Activated CD8-positive, alpha-beta memory T cell treated with anti-CD3 and anti-CD28 coated beads for 36 hours (primary cell): Measurements from ENCODE around the gene GALNT2. TPM values are rescaled to one million over a fixed set of nuclear protein-coding genes. Genes with fewer than 3 reads are reported as not detected.

Experiments used
- CTCF ChIA-PET: fragments of 350-600 bp; sonication (Branson Sonifier 250); formaldehyde crosslinking; loops from one replicate; lab custom pipeline; 2021; ENCODE audit warnings: antibody characterized with exemption; lab: Charles Lee
- POLR2A ChIA-PET: fragments of 350-600 bp; sonication (Branson Sonifier 250); formaldehyde crosslinking; loops from one replicate; lab custom pipeline; 2021; ENCODE audit warnings: antibody characterized with exemption; lab: Charles Lee
- total RNA-seq, 2 experiments: library from RNA; stranded (reverse); gene quantifications; one replicate each; pipeline ENCODE4 v1.2.3, GENCODE V29; 2021

Gene GALNT2
- total RNA-seq, 2 experiments from 2014 or later: 66.2 to 70.1 TPM

DNA sequence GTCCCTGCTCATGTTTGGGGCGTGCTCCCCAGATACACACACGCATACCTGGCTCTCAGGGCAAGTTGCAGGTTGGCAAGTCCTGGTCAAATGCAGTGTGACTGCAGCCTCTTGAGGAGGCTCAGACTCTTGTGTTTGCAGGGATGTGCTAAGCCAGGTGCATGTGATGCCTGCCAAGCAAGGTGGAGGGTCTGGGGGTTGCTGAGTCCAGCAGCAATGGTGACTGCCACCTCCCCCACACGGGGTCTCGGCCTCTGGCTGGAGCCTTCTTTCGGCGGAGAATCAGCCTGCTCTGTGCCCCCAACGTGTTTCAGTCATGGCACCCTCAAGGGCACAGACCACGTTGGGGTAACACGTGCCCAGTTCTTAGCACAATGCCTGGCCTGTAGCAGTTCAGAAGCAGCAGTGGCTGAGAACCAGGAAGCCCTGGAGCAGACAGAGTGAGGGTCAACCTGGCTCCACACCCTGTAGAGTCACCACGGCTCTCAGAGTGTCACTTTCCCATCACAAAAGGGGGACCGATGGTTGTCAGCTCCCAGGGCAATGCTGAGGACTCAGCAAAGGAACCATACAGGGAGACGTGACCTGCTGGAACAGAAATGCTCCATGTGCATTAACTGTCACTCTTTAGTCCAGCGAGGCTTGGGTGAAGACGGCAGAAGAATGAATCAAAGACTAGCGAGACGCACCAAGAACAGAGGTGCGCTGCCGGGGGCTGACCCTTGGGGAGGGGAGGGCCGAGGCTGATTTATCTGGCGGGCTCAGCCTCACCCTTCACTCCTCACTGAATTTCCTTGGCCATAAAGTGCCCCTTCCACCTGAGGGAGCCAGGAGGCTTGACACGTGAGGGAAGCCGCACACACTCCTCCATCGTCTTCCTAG lies 250.1 kb downstream of the GALNT2 start:
- CTCF ChIA-PET: interaction anchor here (1.2 kb wide), 1 partner anchor 27 kb away, joined by 4 read pairs; no protein-coding TSS in a partner anchor
- POLR2A ChIA-PET: no interaction called here

DNA sequence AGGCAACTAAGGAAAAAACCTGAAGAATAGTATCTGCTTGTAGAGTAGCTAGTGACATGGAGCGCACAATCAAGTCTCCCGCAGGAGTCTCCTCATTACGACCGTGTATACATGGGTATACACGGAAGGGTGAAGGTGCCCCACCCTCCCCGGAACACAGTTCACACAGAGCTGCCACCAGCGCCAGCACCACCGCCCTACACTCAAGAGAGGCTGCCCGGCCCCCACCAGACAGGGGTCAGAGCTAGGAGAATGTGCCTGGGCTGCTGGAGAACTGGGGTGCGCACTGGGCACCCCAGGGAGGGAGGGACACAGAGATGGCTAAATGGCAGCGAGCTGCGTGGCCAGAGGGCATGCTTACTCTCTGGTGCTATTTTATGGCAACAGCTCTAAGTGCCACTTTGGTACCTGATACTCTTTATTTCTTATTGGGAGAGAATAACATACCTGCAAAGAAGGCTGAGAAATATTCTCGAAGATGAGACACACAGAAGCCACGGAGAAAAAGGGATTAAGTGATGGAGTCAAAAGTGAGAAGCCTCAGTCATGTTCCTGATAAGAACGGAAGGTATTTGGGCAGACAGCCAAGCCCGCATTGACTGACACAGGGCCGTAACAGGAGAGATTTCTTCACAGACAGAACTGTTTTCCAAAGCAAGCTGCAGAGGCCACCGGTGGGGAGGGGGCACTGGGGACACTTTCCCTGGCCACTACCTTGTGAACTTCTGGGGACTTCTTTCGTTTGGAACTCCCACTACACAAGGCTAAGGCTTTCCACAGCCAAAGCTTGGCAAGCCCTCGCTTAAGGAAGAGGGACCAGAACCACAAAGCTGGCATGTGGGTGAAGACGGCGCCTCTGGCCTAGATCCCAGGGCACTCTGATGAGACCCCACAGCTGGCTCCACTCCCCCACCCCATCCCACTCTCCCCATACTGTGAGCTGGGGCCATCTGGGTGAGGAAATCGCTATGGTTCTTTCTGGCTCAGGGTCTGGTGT lies 251.1 kb downstream of the GALNT2 start:
- ChIA-PET CTCF (interaction anchor here (1.2 kb wide), 1 partner anchor 26 kb away, joined by 4 read pairs; no protein-coding TSS in a partner anchor), POLR2A (no interaction called here)

DNA sequence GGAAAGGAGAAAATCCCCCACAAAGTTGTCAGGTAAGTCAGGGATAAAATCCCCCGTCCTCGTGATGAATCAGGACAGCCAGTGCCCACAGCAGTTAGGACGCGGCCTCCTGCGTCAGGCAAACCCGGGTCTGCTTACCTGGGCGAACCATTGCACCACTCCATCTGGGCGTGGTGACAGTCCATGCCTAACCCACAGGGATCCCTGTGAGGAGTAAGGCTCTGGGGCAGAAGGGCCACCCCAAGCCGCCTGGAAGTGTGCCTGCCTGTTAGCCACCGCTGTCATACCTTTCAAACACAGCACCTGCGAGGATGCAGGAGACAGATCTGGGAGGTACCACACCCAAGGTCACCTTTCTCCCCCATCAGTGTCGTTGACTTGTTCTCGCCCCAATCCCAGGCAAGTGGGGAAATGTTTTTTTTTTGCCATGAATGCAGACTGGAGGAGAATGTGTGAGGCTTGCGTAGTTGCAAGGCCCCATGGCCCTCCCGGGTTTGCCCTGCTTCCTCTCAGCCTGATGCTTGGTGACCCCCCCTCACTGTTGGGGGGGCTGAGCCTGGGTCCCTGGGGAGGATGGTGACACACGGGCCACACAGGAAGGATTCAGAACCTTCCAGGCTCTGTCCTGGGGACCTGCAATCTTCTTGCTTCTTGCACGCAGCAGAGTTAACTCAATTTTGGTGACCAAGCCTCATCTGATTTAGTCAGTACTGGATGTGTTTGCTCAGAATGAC lies 252.1 kb downstream of the GALNT2 start:
- ChIA-PET CTCF (no interaction called here), POLR2A (no interaction called here)

DNA sequence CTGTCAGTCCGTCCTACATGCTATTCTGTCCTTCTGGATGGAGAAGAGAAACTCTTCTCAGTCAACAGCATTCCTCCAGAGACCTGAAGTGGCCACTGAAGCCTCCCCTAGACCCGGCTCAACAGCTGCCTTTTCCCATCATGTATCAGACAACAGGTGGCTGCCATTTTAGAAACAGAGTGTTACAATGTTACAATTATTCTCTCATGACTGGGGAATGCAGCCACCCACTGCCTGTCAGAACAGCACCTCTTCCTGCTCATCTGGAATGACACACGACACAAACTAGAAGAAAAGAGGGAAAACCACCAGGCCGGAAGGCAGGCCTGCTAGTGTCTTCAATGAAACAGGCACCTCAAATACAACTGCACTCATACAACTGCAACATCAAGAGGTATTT lies 253.8 kb downstream of the GALNT2 start:
- CTCF ChIA-PET: interaction anchor here (1.2 kb wide), 1 partner anchor 21 kb away, joined by 5 read pairs; no protein-coding TSS in a partner anchor
- POLR2A ChIA-PET: no interaction called here

DNA sequence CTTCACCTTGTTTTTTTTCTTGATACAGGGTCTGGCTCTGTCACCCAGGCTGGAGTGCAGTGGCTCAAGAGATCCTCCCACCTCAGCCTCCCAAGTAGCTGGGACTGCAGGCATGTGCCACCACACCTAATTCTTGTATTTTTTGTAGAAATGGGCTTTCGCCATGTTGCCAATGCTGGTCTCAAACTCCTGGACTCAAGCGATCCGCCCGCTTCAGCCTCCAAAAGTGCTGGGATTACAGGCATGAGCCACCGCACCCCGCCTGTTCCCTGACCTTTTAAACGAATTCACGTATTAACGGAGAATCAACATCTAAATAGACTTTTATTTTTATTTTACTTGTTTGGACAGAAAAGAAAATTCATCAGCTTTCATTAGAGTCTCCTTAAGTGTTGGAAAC lies 254.3 kb downstream of the GALNT2 start:
- CTCF ChIA-PET: no interaction called here
- POLR2A ChIA-PET: no interaction called here

DNA sequence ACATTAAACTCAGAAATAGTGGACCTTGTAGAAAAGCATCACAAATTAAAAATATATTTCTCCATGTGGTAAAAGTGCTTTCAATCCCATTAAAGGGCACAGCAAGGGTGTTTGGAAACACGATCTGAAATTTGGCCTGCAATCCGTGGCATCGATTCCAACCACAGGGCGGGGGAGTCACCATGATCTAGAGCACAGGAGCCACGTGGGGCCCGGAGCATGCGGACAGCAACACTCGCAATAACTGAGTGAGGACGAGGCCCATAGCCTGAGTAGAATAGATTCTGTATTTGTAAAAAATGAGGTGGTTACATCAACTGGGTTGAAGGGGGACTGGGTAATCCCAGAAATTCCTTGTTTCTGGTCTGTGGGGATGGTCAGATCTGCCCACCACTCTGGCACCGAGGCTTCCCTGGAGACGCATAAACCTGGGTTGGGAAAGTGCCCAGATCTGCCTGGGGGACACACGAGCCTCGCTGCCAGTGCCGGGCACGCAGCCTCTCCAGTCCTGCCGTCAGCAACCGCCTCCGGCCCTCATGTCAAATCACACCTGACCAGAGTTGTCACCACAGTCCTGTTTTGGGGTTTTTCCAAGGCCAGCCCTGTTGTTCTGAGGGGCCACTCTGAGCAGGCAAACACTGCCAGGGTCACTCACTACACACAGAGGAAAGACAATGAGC lies 254.8 kb downstream of the GALNT2 start:
- CTCF ChIA-PET: no interaction called here
- POLR2A ChIA-PET: no interaction called here

DNA sequence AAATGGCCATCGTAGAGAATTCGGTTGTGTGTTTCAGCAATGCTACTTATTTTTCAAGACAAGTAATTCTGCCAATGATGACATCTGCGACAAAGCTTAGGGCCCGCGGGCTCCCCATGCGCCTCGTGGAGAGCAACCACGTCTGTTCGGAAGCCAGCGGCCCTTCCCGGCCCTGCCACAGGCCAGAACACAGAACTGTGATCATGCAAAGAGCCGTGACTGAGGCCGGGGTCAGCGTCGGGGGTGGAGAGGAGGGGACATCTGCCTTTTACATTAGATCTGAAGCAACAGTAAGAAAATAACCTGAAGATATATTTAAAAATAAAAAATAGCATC lies 255.4 kb downstream of the GALNT2 start:
- POLR2A ChIA-PET: no interaction called here

DNA sequence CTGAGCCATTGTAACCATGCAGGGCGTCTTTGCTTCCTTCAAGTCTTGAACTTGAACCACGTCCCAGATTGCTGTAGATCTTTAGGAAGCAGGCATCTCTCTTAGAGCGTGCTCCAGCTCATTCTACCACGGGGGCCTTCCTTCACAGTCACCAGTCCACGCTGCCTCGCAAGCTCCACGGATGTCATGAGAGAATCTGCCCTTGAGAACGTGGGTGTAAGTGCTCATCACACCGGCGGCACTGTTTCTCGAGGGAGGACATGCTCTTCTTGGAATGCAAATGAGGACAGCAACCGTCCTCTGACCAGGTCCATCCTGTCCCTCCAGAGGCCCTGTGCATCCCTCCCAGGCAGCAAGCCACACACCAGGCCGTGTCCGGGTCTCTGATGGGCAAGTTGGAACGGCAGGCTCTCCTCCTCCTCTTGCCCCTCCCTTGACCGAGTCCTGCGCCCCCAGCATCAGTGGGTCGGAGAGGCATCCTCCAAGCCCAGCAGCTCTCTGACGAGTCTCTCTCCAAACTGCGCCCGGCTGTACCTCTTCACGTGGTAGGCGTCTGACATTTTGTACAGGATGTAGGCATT lies 256.0 kb downstream of the GALNT2 start:
- POLR2A ChIA-PET: no interaction called here
- CTCF ChIA-PET: no interaction called here

More for the DNA sequence above, 255.4 kb downstream of the GALNT2 start:
- CTCF ChIA-PET: no interaction called here

DNA sequence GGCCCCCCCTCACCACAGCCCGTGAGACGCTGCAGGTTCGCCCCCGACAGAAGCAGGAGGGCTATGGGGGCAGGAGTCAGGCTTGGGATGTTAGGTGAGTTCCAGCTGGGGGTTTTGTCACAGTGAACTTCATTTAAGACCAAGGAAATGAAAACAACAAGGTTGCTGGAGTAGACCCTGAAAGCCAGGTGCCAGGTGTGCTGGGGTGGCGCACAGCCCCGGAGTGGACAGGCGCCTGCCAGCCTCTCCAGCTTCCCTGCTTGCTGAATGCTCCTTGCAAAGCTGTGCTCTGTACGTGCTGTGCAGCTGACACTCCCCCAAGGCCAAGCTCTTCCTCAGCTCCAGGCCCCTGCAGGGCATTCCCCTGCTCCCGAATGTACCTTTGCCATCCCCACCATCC lies 256.6 kb downstream of the GALNT2 start:
- ChIA-PET CTCF (no interaction called here), POLR2A (no interaction called here)

DNA sequence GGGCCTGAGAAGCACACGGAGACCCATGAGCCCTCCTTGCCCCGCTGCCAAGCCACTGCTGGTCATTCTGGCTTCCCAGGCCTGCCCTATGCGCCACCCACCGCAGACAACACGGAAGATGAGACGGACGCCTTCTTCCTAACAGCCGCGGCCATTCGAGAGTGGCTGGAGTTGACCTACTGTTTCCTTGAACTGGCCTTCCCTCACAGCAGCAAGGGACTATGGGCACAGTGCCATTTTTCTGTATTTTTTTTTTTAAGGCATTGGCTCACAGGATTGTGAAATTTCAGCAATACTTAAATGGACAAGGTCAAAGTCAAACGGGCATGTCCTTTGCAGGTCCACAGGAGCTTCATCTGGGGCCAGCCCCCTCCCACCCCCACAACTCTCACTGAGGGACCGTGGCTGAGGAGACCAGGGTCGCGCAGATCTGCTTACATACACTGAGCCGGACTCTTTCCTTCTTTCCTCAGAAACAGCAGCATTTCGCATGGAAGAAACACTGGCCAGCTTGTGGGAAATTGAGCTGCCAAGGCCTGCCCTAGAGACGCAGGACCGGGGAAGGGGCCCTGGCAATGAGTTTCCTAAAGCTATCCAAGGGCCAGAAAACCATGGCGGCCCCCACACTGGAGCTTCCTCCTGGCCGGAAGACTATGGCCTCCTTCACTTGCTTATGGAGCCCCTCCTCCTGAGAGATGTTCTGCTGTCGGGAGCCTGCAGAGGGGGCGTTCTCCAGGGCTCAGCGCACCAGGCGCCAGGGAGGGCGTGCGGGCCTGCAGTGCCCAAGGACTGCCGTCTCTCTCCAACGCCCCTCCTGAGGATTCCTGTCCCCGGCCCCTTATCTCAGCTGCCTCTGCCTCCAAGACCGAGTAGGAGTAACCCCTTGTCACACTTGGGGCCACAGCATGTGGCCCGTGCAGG lies 260.2 kb downstream of the GALNT2 start:
- ChIA-PET CTCF (no interaction called here), POLR2A (no interaction called here)

DNA sequence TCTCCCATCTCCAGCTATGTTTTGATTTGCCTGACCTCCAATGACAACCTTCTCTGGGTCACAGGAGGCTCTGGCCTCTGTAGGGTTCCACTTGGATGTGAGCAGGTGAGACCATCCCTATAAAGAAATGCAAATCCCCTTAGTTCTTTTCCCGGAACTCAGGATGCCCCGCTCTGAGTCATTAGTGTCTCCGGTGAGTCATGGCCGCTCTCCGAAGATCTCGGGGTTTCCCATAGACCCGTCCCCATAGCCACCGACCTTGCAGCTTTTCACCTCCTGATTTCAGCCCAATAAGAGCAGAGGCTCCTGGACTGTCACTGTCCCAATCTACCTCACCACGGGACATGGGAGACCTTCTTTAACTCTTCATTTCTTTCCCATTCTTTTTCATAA lies 260.9 kb downstream of the GALNT2 start:
- ChIA-PET CTCF (no interaction called here), POLR2A (no interaction called here)

DNA sequence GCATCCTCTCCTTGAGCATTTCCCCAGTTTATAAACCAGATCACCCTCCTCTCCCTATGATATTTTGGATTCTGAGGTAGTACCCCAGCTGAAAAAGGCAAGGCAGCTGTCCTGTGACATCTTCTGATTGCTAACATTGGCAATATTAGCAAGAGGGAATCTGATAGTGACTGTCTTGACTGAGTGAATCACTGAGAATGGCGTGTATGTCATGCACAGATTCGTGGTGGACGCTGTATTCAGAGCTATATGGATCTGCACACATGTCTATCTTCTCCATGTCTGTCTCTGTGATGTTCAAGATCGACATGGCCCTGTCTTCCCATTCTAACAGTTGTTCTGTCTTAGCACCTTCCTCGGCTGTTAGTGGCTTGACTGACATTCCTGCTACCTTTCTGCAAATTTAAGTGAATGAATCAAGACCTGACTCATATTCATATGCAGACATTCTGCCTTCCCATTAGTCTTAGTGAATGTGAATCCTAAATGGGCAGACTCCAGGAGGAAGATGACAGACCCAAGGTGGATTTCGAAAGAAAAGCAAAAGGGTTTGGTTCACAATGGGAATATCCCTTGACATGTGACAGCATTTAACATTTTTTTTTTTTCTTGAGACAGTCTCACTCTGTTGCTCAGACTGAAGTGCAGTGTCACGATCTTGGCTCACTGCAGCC lies 261.4 kb downstream of the GALNT2 start:
- POLR2A ChIA-PET: no interaction called here
- CTCF ChIA-PET: interaction anchor here (0.8 kb wide), 1 partner anchor 58 kb away, joined by 3 read pairs; no protein-coding TSS in a partner anchor

DNA sequence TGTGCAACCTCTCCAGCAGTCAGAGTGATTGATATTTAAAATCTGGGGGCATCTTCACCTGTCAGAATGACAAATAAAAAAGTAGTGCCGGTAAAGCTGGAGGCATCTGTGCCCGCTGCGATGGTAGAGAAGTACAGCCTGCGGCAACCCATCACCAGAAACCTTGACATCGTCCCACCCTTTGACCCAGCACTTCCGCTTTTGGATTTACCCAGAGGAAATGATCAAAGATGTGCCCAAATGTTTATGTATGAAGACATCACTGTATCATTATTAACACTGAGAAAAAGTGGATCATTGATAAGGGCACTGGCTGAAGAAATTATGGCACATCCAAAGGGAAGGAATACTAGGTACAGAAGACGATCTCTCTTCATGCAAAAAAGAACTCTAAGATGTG lies 263.1 kb downstream of the GALNT2 start:
- ChIA-PET POLR2A (no interaction called here), CTCF (no interaction called here)
